Astrocyte (in vitro differentiated cells and primary cell): ENCODE measurements around the gene DDX27.

ENCODE experiments used
- EZH2 ChIP-seq: IDR thresholded peaks from 2 replicates; pipeline ENCODE4 v1.6.1; 2012; ENCODE audit warnings: mild to moderate bottlenecking, low read length, inconsistent platforms; ENCODE audit not compliant: insufficient read depth
- TF ChIP-seq, protein P1 (sequence below): IDR thresholded peaks from 2 replicates; pipeline ENCODE4 v1.5.1; 2011; ENCODE audit warnings: low read depth, mild to moderate bottlenecking, inconsistent platforms, low read length, moderate library complexity; ENCODE audit not compliant: insufficient read depth

DNA sequence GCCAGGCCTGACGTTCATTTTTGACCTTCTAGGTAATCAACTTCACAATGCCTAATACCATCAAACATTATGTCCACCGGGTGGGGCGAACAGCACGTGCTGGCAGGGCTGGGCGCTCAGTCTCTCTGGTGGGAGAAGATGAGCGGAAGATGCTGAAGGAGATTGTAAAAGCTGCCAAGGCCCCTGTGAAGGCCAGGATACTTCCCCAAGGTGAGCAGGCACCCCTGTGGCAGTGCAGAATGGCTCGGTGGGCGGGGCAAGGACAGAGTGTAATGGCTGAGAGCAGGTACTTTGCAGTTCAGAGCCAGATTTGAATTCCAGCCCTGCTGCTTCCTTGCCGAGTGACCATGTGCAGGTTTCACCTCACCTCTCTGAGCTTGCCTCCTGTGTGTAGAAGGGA lies 17.1 kb downstream of the DDX27 start:
- TF ChIP-seq, protein P1, sequence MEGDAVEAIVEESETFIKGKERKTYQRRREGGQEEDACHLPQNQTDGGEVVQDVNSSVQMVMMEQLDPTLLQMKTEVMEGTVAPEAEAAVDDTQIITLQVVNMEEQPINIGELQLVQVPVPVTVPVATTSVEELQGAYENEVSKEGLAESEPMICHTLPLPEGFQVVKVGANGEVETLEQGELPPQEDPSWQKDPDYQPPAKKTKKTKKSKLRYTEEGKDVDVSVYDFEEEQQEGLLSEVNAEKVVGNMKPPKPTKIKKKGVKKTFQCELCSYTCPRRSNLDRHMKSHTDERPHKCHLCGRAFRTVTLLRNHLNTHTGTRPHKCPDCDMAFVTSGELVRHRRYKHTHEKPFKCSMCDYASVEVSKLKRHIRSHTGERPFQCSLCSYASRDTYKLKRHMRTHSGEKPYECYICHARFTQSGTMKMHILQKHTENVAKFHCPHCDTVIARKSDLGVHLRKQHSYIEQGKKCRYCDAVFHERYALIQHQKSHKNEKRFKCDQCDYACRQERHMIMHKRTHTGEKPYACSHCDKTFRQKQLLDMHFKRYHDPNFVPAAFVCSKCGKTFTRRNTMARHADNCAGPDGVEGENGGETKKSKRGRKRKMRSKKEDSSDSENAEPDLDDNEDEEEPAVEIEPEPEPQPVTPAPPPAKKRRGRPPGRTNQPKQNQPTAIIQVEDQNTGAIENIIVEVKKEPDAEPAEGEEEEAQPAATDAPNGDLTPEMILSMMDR: no peak
- no peak for TF ChIP-seq EZH2
